T-helper 1 cell (primary cell): ENCODE results near the gene RRN3.
"Not testable (repeated sequence)": the region's sequence is repeated elsewhere in the genome, so short reads cannot be mapped to it uniquely, and the experiment has no call there.

Experiments
- DNase-seq, 5 donors: peaks; one replicate each; pipeline ENCODE4 v3.0.0-alpha.2; 2012 to 2020

Gene RRN3

DNA sequence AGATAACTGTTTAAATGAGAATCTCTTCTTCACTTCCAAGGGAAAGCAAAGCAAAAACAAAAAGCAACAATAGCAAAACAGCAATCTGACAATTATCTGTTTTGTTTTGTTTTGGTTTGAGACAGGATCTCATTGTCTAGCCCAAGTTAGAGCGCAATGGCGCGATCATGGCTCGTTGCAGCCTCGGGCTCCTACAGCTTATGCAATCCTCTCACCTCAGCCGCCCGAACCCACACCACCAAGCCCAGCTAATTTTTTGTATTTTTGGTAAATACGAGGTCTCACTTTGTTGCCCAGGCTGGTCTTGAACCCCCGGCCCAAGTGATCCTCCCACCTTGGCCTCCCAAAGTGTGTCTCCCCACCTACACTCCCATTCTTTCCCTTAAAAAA lies 2.5 kb upstream of the RRN3 start:
- DNase-seq = not testable (repeated sequence)

DNA sequence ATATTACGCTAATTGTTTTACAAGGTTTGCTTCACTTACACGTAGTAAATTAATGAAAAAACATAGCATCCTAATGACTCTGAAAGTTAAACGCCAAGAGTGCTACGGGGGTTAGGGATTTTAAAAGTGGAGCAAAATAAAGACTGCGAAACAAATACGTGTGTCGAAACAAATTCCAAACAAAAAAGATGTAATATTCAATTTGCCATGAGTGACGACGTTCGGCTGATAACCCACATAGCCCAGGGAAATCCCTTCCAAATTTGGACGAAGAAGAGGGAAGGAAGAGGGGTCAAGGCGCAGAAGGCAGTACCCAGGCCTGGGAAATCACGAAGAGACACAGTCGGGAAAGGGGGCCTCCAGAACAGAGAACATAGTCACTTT lies 509 bp downstream of the RRN3 start:
- not testable (repeated sequence) for DNase-seq

DNA sequence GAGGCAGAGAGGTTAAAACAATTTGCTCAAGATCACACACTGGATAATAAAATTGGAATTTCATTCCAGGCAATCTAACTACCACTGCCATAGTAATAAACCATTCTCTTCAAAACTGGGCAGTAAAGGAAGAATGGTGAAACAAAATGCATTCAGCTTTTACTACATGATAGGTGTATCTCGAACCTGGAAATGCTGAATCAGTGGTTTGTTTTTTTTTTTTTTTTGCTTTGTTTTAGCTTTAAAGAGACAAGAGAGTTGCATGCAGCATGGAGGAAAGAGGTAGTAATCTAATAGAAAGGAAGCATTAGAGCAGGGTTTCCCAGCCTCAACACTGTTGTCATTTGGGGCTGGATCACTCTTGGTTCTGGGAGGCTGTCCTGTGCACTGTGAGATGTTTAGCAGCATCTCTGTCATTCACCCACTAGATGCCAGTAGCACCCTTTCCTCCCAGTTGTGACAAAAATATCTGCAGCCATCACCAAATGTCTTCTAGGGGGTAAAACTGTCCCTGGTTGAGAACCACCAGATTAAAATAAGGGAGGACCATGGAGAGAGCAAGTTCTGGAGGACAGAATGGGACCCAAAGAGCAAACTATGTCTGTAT lies 3.3 kb downstream of the RRN3 start:
- not testable (repeated sequence) for DNase-seq

DNA sequence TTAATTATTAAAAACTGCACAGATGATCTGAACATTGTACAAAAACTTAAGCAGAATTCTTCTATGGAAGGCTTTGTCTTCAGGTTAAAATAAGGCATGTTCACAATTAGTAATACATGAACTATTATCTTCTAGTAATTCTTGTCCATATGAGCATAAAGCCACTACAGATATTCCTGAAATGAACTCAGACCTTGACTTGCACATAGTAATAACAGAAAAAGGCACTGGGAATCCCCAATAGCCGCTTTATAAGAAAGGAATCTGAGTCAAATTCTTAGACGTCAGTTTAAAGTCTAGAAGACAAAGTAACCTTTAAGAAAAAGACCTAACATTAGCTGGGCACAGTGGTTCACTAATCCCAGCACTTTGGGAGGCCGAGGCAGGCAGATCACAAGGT lies 11.3 kb downstream of the RRN3 start:
- DNase-seq = not testable (repeated sequence)

DNA sequence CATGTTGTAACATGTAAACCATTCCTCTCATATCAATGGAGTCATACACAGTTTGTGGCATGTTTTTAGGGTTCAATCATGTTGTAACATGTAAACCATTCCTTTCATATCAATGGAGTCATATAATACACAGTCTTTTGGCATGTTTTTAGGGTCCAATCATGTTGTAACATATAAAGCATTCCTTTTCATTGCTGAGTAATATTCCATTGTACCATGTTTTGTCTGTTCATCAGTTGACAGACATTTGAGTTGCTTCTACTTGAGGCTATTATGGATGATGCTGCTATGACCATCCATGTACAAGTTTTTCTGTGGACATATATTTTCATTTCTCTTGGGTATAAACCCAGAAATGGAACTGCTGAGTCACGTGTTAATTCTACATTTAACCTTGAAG lies 13.2 kb downstream of the RRN3 start:
- DNase-seq = not testable (repeated sequence)

DNA sequence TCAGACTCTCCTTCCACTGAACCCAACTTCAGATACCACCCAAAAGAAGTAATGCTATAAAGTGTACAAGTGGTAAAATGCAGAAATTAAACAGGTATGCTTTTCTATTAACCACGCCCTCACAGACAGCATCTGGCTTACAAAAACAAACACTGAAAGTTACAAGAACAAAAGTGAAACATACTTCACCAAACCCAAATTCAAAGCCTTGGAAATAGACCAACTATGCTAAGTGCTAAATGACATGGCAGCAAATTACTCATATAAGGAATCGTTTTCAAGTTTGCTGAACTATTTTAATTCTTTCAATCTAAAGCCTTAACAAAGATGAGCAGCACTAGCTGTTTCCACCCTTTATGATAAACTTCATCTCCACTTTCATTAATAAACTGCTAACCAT lies 17.9 kb downstream of the RRN3 start:
- peak in 1 of 5 donors; percentile 17 for DNase-seq

DNA sequence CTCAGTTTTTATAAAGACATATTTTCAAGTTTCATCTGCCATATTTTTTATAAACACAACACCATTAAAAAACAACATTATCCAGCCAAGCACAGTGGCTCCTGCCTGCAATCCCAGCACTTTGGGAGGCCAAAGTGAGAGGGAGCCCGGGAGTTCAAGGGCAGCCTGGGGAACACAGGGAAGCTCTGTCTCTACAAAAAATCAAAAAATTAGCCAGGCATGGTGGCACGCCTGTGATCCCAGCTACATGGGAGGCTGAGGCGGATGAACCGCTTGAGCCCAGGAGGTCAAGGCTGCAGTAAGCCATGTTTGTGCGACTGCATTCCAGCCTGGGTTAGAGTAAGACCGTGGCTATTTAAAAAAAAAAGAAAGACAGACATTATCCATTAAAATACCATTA lies 21.0 kb downstream of the RRN3 start:
- DNase-seq = no peak

DNA sequence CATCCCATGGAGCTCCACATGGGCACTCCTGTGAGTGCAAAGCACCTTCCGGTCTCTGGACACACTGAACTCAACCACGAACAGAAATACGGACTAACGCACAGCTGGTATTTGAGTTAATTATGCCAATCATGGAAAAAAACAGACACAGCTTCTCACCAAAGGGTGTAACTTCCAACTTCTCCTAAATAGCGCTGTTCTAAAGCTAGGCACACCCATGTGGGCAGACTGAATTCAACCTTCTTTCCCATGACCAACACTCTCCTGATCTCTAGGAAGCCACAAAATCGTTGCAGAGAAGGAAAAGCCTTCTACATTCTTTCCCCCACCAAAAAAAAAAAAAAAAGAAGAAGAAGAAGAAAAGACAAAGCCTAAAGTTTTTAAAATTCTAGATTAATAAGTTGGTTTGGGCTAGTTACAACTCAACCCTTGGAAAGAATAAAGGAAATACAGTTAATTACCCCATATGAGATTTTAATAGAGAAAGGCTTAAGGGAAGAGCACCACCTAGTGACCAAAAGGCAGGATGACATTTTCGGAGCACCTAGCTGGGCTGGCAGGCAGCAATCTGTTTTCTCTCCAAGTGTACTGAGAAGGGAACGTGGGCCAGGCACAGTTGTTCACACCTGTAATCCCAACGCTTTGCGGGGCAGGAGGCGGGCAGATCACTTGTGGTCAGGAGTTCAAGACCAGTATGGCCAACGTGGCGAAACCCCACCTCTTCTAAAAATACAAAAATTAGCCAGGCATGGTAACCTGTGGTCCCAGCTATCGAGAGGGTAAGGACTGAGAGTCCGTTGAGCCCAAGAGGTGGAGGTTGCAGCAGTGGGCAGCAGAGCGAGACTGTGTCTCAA lies 21.9 kb downstream of the RRN3 start:
- DNase-seq = not testable (repeated sequence)

DNA sequence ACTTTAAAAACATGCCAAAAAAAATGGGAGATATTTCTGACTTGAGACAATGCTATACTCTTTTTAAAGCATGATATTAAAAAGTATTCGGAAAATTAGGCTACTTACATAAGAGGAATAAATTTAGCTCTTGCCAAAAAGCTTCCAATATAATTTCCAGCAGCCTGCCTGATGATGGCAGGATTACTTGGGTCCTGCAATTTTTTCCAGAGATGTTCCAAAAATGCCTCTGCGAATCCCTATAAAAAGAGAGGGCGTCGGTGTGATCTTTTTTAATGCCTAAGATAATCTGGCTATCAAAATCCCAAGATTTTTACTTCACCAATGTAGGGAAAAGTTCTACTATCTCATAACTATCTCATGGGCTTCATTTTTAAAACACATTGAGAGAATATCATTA lies 23.1 kb downstream of the RRN3 start:
- not testable (repeated sequence) for DNase-seq

DNA sequence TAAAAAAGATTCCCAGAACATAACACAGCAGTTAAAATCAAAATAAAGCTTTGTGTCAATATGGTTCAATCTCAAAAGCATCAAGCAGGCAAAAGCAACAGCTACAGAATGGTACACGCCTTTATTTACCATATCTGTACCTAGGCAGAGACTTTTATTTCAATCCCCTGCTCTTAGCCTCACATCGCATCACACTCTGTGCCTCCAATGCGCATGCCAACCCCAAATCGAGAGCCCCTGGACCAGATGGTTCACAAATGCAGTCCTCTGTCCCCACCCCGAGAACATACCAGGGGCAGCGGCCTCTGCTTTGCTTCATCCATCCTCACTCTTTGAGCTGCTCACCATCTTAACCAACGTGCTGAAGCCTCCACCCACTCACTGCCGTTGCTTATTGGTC lies 27.4 kb downstream of the RRN3 start:
- DNase-seq = not testable (repeated sequence)

DNA sequence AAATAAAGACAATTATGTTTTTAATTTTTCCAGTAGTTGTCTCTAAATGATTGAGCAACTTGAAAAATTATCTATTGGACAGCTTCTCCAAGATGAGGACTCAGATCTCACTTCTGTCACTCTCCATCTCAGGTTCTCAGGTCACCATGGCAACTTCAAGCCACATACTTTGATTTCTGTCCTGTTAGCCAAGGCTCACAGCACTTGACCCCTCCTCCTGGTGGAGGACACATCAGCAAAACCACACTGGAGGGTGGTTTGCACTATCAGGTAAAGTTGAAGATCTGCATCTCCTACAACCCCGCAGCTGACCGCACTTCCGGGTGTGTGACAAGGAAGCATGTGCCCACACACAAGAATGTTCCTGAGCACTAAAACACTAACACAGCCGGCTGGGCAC lies 28.1 kb downstream of the RRN3 start:
- DNase-seq = not testable (repeated sequence)

DNA sequence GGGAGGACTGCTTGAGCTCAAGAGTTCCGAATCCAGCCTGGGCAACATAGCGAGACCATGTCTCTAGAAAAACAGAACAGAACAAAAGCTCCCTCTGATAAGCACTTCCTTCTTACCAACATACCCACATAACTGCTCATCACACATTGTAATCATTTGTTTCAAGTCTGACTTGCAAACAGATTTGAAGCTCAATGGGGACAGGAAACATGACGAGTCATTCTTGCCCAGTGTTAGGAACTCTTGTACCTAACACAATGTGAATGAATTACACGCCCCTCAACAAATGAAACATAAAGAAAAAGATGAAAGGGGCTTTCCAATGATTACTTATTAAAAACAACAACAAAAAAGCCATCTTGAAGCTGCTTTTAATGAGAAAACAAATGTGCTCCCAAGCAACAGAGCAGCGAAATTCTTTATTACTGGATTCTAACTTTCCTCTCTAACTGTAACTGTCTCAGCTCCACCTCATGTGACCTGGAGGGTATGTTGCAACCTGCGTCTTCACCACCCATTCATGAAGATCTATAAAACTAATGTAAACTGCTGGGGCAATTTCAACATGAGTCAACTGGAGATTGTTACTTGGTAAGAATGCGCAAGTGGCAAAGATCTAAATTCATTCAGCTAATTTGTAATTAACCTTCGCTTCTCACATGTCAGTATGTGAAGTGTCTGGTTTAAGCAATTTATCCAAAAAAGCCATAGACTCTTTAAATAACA lies 31.8 kb downstream of the RRN3 start:
- DNase-seq = peak in 1 of 5 donors; percentile 38

DNA sequence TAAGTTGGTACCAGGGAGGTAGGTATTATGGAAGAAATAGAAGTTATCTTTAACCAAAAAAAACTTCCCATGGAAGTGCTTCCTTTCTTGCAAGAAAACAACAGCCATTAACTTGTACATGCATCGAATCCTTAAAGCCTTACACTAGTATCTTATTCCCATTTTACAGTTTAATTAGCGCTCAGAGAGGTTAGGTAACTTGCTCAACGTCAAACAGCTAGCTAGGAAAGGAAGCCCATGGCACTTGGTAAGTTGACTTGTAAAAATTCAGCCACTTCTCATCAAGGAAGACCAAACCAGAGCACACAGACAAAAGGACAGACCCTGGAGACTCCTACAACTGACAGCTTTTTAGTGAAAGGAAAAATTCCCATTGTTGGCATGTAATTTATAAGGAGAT lies 34.7 kb downstream of the RRN3 start:
- no peak for DNase-seq

DNA sequence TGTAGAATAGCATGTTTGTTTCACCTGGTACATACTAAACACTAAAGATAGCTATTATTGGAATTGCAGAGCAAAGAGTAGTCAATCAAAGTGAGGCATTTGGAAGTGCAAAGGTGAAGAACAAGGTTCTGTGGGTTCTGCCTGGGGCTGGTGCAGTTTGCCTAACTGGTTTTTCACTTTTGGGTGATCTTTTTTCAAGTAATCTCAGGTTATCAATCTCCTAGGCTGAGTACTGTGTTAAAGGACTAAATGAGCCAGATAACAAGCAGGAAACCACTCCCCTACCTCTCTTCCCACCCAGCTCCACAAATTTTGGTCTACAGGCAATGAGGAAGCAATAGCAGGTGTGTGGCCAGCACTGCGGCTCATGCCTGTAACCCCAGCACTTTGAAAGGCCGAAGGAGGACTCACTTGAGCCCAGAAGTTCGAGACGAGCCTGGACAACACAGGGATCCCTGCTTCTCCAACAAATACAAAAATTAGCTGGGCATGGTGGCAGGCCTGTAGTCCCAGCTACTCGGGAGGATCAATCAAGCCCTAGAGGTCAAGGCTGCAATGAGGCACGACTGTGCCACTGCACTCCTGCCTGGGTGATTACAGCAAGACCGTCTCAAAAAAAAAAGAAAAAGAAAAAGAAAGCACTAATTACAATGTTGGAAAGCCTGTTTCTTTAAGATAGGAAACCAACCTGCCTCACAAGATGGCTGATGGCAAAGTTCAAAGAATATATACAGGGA lies 36.2 kb downstream of the RRN3 start:
- DNase-seq = no peak

DNA sequence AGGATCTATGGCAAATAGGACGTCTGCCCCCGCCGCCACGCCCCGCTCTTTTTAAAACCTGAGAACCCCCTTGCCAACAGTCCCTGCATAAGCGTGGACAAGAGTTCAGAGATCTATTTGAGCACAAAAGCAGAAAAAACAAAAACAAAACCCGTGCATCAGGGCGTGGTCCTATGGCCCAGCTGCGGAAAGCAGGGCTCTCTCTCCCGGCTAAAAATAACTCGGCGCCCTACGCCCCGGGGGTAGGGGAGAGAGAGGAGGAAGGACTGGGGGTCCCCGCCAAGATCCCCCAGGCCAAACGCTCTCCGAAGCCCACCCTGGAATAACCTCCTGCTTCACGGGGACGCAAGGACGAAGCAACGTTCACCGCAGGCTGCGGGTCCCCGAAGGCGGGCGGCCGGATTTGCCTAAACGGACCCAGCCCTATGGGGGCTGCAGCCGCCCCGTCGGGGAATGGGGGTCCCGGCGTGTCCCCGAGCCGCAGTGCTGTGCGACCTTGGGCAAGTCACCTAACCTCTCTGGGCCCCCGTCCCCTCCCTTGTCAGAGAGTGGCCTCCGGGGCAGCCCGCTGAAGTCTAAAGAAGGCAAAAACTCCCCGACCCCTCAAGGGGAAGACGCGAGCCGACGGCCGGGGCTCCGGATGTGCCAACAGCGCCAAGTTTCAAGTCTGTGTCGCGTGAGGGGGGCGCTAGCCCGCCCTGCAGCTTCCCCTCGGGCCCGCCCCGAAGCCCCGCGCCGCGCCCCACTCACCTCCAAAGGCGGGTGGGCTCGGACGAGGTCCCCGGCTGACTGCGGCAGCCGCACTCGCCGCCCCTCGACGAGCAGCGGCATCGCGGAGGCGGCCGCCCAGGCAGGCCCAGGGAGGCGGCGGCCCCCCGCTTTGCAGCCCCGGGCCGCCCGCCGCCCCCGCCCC lies 38.7 kb downstream of the RRN3 start:
- peak in 2 of 5 donors; percentile 67 to 70 for DNase-seq

DNA sequence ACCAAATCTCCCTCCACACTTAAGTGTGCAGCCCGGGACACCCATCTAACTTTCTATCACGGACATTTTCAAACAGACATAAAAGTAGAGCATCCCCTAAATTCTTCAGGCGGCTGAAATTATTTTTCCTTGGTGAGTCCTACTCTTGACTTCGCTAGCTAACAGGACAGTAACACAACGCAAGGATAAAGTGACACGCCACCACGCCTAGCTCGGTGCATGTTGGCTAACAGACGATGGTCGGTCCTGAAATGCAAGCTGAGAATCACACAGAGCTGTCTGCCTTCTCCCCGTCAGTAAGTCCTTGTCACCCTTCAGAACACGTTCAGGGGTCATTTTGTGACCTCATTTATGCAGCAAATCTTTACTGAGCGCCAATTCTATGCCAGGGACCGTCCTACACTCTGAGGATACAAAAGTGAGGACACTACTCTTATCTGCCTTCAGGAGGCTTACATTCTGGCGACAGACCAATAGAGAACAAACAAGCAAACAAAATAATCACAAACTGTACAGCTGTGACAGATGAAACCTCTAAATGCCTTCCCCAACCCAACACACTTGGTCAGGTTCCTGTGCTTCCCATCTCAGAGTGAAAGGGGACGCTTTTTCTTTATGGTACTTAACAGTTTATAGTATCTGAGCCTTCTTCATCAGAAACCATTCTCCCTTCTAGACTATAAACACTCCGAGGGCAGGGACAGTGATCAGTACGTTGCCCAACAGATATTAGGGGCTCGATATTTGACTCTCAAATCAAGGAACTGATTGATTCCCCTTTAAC lies 39.5 kb downstream of the RRN3 start:
- DNase-seq = no peak

DNA sequence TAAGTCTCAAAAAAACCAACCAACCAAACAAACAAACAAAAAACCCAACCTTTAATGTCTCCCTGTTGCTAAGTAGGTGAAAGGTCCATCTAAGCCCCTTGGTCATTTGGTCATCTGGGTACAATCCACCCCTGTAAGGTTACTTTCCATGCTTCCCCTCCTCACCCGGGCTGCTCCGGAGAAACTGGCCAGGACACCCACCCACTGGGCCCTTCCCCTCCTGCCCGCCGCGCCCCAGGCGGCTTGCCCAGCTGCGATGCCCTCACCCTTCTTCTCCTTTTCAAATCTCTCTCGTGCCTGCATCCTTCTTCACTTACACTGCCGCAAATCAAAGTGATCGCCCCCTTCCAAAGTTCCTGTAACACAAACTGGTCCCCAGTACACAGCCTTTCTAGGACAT lies 40.2 kb downstream of the RRN3 start:
- DNase-seq = no peak

DNA sequence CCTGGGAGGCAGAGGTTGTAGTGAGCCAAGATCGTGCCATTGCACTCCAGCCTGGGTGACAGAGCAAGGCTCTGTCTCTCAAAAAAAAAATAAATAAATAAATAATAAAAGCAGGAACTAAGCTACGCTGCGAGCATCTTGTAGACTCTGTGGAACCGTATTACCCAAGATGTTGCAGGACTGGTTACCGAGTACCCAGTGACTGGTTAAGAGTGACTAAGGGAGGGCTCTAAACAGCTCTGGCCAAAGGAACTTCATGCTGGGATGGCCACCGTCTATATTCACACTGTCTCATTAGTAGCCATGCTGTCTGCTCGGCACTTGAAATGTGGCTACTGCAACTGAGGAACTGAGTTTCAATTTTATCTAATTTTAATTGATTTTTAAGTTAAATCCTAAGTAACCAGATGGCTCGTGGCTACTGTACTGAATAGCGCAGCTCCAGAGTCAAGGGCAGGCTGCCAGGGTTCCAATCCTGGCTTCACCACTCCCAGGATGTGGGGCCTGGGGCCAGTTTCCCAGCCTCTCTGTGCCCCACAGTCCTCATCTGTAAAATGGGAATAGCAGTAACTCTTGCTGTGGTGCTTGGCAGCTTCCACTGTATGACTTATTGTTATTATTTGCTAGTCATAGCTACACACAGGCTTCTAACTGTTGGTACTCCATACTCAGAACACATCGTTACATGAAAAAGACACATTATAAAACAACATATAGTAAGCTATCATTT lies 41.2 kb downstream of the RRN3 start:
- no peak for DNase-seq

DNA sequence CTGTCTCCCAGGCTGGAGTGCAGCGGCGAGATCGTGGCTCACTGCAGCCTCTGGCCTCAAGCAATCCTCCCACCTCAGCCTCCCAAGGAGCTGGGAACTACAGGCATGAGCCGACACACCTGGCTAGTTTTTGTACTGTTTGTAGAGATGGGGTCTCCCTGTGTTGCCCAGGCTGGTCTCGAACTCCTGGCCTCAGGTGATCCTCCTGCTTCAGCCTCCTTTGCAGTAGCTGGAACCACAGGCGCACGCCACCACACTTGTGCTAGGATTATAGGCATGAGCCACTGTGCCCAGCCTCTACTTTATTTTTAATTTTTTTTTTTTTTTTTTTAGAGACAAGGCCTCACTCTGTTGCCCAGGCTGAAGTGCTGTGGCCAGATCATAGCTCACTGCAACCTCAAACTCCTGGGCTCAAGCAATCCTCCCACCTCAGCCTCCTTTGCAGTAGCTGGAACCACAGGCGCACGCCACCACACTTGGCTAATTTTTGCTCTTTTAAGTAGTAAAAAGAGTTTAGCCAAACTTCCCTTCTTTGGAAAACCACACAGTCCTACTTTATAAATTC lies 42.6 kb downstream of the RRN3 start:
- no peak for DNase-seq

DNA sequence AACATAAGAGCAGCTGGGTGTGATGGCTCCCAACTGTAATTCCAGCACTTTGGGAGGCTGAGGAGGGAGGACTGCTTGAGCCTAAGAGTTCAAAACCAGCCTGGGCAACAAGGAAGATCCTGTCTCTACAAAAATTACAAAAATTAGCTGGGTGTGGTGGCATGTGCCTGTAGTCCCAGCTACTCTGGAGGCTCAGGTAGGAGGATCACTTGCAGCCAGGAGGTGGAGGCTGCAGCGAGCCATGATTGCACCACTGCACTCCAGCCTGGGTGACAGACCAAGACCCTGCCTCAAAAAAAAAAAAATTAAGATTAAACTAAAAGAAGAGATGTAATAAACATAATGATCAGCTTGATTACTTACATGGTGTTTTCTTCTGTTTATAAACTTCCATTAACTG lies 43.6 kb downstream of the RRN3 start:
- DNase-seq = not testable (repeated sequence)
